WTC11 (cell line): ENCODE measurements around the gene NEURL1. TPM values are rescaled to one million over a fixed set of nuclear protein-coding genes. Genes with fewer than 3 reads are reported as not detected.

Source experiments
- ATAC-seq: fragments of 200-7000 bp; cut with Tn5 transposase; 2 replicates; pipeline ENCODE4 v1.10.0; 2021; ENCODE audit warnings: mild to moderate bottlenecking, moderate library complexity
- CTCF ChIA-PET: fragments of 300-600 bp; sonication (Branson Sonifier 250); formaldehyde crosslinking; loops from one replicate; lab custom pipeline; 2021; ENCODE audit warnings: antibody characterized with exemption; lab: Charles Lee
- POLR2A ChIA-PET: fragments of 350-600 bp; sonication (Branson Sonifier 250); formaldehyde crosslinking; loops from one replicate; lab custom pipeline; 2021; ENCODE audit warnings: antibody characterized with exemption; lab: Charles Lee
- DNase-seq: peaks from one replicate; pipeline ENCODE4 v3.0.0; 2021; ENCODE audit warnings: low spot score
- H3K27ac Mint-ChIP-seq: 2 replicates; pipeline ENCODE4 v1.8.0; 2021; ENCODE audit warnings: mixed read lengths
- H3K27me3 Mint-ChIP-seq: 2 replicates; pipeline ENCODE4 v1.8.0; 2021; ENCODE audit warnings: low read depth, mild to moderate bottlenecking, moderate library complexity, mixed read lengths
- H3K36me3 Mint-ChIP-seq: 2 replicates; pipeline ENCODE4 v1.8.0; 2021; ENCODE audit warnings: mixed read lengths
- H3K4me1 Mint-ChIP-seq: 2 replicates; pipeline ENCODE4 v1.8.0; 2022; ENCODE audit warnings: mixed read lengths
- H3K4me3 Mint-ChIP-seq: 2 replicates; pipeline ENCODE4 v1.8.0; 2021; ENCODE audit warnings: mild to moderate bottlenecking, moderate library complexity, mixed read lengths
- H3K9me3 Mint-ChIP-seq: 2 replicates; pipeline ENCODE4 v1.8.0; 2021; ENCODE audit warnings: mixed read lengths
- CREM ChIP-seq: sonication (generic); formaldehyde crosslinking; IDR thresholded peaks from 2 replicates; pipeline ENCODE4 v1.8.1; 2022; ENCODE audit warnings: mild to moderate bottlenecking, missing genetic modification reagents, moderate library complexity
- EMX1 ChIP-seq: fragments of 250-450 bp; sonication (Bioruptor Pico); IDR thresholded peaks from 2 replicates; pipeline ENCODE4 v1.8.0; 2021; ENCODE audit warnings: mild to moderate bottlenecking
- GTF2I ChIP-seq: fragments of 250-450 bp; sonication (Bioruptor Pico); conservative IDR thresholded peaks from 2 replicates; pipeline ENCODE4 v1.4.0; 2021; ENCODE audit warnings: mild to moderate bottlenecking
- HMGA2 ChIP-seq: fragments of 250-450 bp; sonication (Bioruptor Pico); IDR thresholded peaks from 2 replicates; pipeline ENCODE4 v1.4.0; 2021; ENCODE audit warnings: mild to moderate bottlenecking, moderate library complexity
- IRF2 ChIP-seq: sonication (generic); formaldehyde crosslinking; IDR thresholded peaks from 2 replicates; pipeline ENCODE4 v1.8.0; 2022; ENCODE audit warnings: low read depth, missing genetic modification reagents, borderline replicate concordance
- JUN ChIP-seq: sonication (generic); formaldehyde crosslinking; IDR thresholded peaks from 2 replicates; pipeline ENCODE4 v1.8.0; 2023; ENCODE audit warnings: mild to moderate bottlenecking, missing genetic modification reagents
- MXD4 ChIP-seq: fragments of 250-450 bp; sonication (Bioruptor Pico); IDR thresholded peaks from 2 replicates; pipeline ENCODE4 v1.8.0; 2021; ENCODE audit warnings: mild to moderate bottlenecking, moderate library complexity, borderline replicate concordance
- NR1H2 ChIP-seq: sonication (generic); formaldehyde crosslinking; IDR thresholded peaks from 2 replicates; pipeline ENCODE4 v1.9.0; 2021; ENCODE audit warnings: mild to moderate bottlenecking, moderate library complexity, missing genetic modification reagents
- SMAD3 ChIP-seq: sonication (generic); formaldehyde crosslinking; IDR thresholded peaks from 2 replicates; pipeline ENCODE4 v1.8.0; 2022; ENCODE audit warnings: missing genetic modification reagents, mild to moderate bottlenecking, borderline replicate concordance
- TCF7 ChIP-seq: sonication (generic); formaldehyde crosslinking; IDR thresholded peaks from 2 replicates; pipeline ENCODE4 v1.8.0; 2022; ENCODE audit warnings: mild to moderate bottlenecking, low read depth, missing genetic modification reagents, moderate library complexity
- TEAD4 ChIP-seq: sonication (generic); formaldehyde crosslinking; IDR thresholded peaks from 2 replicates; pipeline ENCODE4 v1.8.0; 2022; ENCODE audit warnings: mild to moderate bottlenecking, missing genetic modification reagents
- TP53 ChIP-seq: sonication (generic); formaldehyde crosslinking; IDR thresholded peaks from 2 replicates; pipeline ENCODE4 v1.8.1; 2023; ENCODE audit warnings: mild to moderate bottlenecking, missing genetic modification reagents
- ZBTB21 ChIP-seq: sonication (generic); formaldehyde crosslinking; IDR thresholded peaks from 2 replicates; pipeline ENCODE4 v1.8.1; 2023; ENCODE audit warnings: mild to moderate bottlenecking, missing genetic modification reagents, borderline replicate concordance
- ZNF232 ChIP-seq: sonication (generic); formaldehyde crosslinking; IDR thresholded peaks from 2 replicates; pipeline ENCODE4 v1.8.0; 2022; ENCODE audit warnings: mild to moderate bottlenecking, missing genetic modification reagents
- ZNF263 ChIP-seq: sonication (generic); formaldehyde crosslinking; IDR thresholded peaks from 2 replicates; pipeline ENCODE4 v1.8.1; 2022; ENCODE audit warnings: low read depth, mild to moderate bottlenecking, moderate library complexity, missing genetic modification reagents
- ZNF317 ChIP-seq: sonication (generic); formaldehyde crosslinking; IDR thresholded peaks from 2 replicates; pipeline ENCODE4 v1.8.1; 2023; ENCODE audit warnings: low read depth, mild to moderate bottlenecking, moderate library complexity, missing genetic modification reagents, borderline replicate concordance
- ZNF423 ChIP-seq: fragments of 250-450 bp; sonication (Bioruptor Pico); IDR thresholded peaks from 2 replicates; pipeline ENCODE4 v2.1.2; 2022; ENCODE audit warnings: mild to moderate bottlenecking, moderate library complexity
- total RNA-seq: library from RNA; stranded (reverse); gene quantifications from 3 replicates; pipeline ENCODE4 v1.2.3, GENCODE V29; 2021
- TF ChIP-seq, protein P1 (sequence below): fragments of 250-450 bp; sonication (Bioruptor Pico); IDR thresholded peaks from 2 replicates; pipeline ENCODE4 v1.9.0; 2021; ENCODE audit warnings: mild to moderate bottlenecking
- TF ChIP-seq, protein P2 (sequence below): sonication (generic); formaldehyde crosslinking; IDR thresholded peaks from 2 replicates; pipeline ENCODE4 v1.8.1; 2022; ENCODE audit warnings: low read depth, mild to moderate bottlenecking, moderate library complexity, missing genetic modification reagents, borderline replicate concordance
- TF ChIP-seq, protein P3 (sequence below): sonication (generic); formaldehyde crosslinking; IDR thresholded peaks from 2 replicates; pipeline ENCODE4 v1.8.1; 2023; ENCODE audit warnings: mild to moderate bottlenecking, missing genetic modification reagents
- TF ChIP-seq, protein P4 (sequence below): fragments of 250-450 bp; sonication (Bioruptor Pico); IDR thresholded peaks from 2 replicates; pipeline ENCODE4 v1.8.0; 2021; ENCODE audit warnings: mild to moderate bottlenecking
- TF ChIP-seq, protein P5 (sequence below): sonication (generic); formaldehyde crosslinking; IDR thresholded peaks from 2 replicates; pipeline ENCODE4 v1.8.0; 2023; ENCODE audit warnings: mild to moderate bottlenecking, missing genetic modification reagents
- TF ChIP-seq, protein P6 (sequence below): sonication (generic); formaldehyde crosslinking; IDR thresholded peaks from 2 replicates; pipeline ENCODE4 v1.8.1; 2022; ENCODE audit warnings: low read depth, missing genetic modification reagents, borderline replicate concordance

NEURL1 gene
- total RNA-seq, 1 experiment from 2014 or later = 1.2 TPM

DNA sequence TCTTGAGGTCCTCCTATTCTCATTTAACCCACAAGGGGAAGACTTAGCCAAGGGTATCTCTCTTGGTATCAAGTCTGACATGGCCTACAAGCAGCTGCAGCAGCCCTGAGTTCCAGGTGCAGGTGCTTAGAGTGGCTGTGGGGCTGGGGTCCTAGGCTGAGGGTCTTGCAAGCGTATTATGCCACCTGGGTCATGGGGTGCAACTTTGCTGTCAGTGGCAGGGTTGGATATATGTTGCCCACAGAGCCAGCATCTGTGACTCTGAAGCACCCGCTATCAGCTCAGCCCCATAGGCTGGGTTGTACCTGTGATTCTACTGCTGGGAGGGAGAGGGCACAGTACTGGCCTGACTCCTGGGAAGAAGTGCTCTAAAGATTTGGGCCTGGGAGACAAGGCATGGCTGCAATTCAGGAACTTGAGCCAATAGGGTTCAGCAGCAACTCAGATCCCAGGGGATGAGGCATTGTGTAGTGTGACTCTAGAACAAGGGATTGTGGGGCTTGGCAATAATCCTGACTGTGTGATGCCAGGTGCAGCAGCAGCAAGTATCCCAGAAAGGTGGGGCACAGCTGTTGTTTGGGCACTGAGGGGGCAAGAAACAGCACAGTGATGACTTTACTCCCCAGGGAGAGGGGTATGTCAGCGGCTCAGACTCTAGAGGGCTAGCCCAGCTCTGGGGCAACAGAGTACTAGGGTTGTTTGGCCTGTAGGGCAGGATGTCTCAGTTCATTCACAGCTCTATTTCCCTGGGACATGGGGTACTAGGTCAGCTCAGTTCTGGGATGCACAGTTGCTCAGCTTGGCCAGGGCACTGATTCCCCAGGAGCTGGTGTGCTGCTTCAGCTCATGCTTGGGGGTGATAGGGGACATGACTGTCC, 41.4 kb downstream of the NEURL1 start:
- Mint-ChIP-seq H3K4me1 (no peaks in the 10 kb centered on the region), H3K4me3 (no peak overlapping the region), H3K9me3 (peaks cover 22% of the 10 kb centered on the region), H3K36me3 (peaks cover 13% of the 10 kb centered on the region), H3K27me3 (peaks cover 3% of the 10 kb centered on the region; the same call in 1 of the 2 replicates), H3K27ac (no peak overlapping the region)
- ChIA-PET POLR2A (no interaction called here), CTCF (interaction anchor here (0.6 to 1.6 kb wide), 5 partner anchors 8 to 58 kb away, joined by 3 to 7 read pairs (median 3); no protein-coding TSS in a partner anchor)
- TF ChIP-seq EMX1 (no peak), ZNF232 (CRISPR knock-in tag) (no peak)
- no peak for DNase-seq
- no peak; the same call in 1 of the 2 replicates for ATAC-seq

DNA sequence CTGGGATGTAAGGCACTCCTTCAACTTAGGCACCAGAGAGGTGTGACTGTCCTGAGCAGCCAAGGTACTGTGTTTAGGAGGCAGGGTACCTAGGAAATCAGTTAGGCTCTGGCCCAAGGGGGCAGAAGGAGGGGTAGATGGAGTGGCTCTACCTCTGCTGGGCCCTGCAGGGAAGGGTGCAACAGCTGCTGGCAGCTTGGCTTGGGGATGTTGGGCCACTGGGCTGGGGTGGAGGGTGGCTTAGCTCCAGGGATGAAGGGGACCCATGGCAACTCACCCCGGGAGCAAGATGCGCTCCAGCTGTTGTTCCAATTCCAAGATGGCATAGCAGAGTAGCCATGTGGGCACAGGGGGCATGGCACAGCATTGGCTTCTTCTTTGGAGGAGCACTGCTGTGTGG, 42.1 kb downstream of the NEURL1 start:
- ATAC-seq (no peak), DNase-seq (no peak)
- no peak overlapping the region for H3K4me3 Mint-ChIP-seq
- H3K27me3 Mint-ChIP-seq = peaks cover 3% of the 10 kb centered on the region; the same call in 1 of the 2 replicates
- no peaks in the 10 kb centered on the region for H3K4me1 Mint-ChIP-seq
- H3K36me3 Mint-ChIP-seq = peaks cover 5% of the 10 kb centered on the region; the same call in 1 of the 2 replicates
- TF ChIP-seq ZNF423 = no peak
- TF ChIP-seq, protein P1, sequence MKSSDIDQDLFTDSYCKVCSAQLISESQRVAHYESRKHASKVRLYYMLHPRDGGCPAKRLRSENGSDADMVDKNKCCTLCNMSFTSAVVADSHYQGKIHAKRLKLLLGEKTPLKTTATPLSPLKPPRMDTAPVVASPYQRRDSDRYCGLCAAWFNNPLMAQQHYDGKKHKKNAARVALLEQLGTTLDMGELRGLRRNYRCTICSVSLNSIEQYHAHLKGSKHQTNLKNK (CRISPR knock-in tag) = no peak
- no peak for TF ChIP-seq IRF2 (CRISPR knock-in tag)
- TF ChIP-seq GTF2I (CRISPR knock-in tag) = no peak
- no peak for TF ChIP-seq TCF7
- TF ChIP-seq, protein P2, sequence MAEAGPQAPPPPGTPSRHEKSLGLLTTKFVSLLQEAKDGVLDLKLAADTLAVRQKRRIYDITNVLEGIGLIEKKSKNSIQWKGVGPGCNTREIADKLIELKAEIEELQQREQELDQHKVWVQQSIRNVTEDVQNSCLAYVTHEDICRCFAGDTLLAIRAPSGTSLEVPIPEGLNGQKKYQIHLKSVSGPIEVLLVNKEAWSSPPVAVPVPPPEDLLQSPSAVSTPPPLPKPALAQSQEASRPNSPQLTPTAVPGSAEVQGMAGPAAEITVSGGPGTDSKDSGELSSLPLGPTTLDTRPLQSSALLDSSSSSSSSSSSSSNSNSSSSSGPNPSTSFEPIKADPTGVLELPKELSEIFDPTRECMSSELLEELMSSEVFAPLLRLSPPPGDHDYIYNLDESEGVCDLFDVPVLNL = no peak
- peaks cover 14% of the 10 kb centered on the region for H3K9me3 Mint-ChIP-seq
- H3K27ac Mint-ChIP-seq = no peak overlapping the region
- ChIA-PET POLR2A (interaction anchor here (0.6 kb wide), 1 partner anchor 463 kb away, joined by 3 read pairs; no protein-coding TSS in a partner anchor), CTCF (interaction anchor here (0.6 to 1.6 kb wide), 4 partner anchors 29 to 57 kb away, joined by 3 to 7 read pairs (median 3); no protein-coding TSS in a partner anchor)

DNA sequence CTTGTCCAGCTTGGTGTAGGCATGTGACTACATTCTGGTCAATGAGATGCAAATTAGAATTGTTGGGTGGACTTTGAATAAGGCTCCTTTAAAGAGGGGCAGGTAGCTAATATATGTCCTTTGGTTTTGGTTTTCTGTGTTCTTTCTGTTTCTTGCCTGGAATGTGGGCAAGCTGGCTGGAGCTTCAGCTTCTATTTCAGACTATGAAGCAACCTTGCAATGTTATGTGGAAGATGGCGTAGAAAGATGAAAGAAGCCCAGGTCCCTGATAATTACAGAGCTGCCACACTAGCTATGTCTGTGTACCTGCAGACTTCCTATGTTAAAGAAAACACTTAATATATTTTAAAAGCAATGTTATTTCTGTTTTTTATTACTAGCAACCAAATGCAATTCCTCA, 46.2 kb downstream of the NEURL1 start:
- ATAC-seq (no peak), DNase-seq (no peak)
- Mint-ChIP-seq H3K27ac (no peak overlapping the region), H3K9me3 (0 out of 2 replicates have a peak, but pooled peaks cover 5% of the 10 kb centered on the region), H3K27me3 (peaks cover 3% of the 10 kb centered on the region; the same call in 1 of the 2 replicates), H3K4me3 (no peak overlapping the region), H3K36me3 (no peaks in the 10 kb centered on the region), H3K4me1 (peaks cover 14% of the 10 kb centered on the region)
- ChIA-PET POLR2A (no interaction called here), CTCF (interaction anchor here (1.0 to 1.3 kb wide), 2 partner anchors 53 to 54 kb away, joined by 4 read pairs; no protein-coding TSS in a partner anchor)
- TF ChIP-seq MXD4 (CRISPR knock-in tag) (no peak), ZBTB21 (no peak), JUN (CRISPR knock-in tag) (no peak), SMAD3 (CRISPR knock-in tag) (no peak), HMGA2 (CRISPR knock-in tag) (no peak), ZNF263 (no peak), NR1H2 (no peak), CREM (CRISPR knock-in tag) (no peak), ZNF317 (CRISPR knock-in tag) (no peak), TP53 (CRISPR knock-in tag) (no peak), TEAD4 (no peak)
- TF ChIP-seq, protein P3, sequence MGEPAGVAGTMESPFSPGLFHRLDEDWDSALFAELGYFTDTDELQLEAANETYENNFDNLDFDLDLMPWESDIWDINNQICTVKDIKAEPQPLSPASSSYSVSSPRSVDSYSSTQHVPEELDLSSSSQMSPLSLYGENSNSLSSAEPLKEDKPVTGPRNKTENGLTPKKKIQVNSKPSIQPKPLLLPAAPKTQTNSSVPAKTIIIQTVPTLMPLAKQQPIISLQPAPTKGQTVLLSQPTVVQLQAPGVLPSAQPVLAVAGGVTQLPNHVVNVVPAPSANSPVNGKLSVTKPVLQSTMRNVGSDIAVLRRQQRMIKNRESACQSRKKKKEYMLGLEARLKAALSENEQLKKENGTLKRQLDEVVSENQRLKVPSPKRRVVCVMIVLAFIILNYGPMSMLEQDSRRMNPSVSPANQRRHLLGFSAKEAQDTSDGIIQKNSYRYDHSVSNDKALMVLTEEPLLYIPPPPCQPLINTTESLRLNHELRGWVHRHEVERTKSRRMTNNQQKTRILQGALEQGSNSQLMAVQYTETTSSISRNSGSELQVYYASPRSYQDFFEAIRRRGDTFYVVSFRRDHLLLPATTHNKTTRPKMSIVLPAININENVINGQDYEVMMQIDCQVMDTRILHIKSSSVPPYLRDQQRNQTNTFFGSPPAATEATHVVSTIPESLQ = no peak
- TF ChIP-seq, protein P4, sequence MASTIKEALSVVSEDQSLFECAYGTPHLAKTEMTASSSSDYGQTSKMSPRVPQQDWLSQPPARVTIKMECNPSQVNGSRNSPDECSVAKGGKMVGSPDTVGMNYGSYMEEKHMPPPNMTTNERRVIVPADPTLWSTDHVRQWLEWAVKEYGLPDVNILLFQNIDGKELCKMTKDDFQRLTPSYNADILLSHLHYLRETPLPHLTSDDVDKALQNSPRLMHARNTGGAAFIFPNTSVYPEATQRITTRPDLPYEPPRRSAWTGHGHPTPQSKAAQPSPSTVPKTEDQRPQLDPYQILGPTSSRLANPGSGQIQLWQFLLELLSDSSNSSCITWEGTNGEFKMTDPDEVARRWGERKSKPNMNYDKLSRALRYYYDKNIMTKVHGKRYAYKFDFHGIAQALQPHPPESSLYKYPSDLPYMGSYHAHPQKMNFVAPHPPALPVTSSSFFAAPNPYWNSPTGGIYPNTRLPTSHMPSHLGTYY = no peak
- TF ChIP-seq, protein P5, sequence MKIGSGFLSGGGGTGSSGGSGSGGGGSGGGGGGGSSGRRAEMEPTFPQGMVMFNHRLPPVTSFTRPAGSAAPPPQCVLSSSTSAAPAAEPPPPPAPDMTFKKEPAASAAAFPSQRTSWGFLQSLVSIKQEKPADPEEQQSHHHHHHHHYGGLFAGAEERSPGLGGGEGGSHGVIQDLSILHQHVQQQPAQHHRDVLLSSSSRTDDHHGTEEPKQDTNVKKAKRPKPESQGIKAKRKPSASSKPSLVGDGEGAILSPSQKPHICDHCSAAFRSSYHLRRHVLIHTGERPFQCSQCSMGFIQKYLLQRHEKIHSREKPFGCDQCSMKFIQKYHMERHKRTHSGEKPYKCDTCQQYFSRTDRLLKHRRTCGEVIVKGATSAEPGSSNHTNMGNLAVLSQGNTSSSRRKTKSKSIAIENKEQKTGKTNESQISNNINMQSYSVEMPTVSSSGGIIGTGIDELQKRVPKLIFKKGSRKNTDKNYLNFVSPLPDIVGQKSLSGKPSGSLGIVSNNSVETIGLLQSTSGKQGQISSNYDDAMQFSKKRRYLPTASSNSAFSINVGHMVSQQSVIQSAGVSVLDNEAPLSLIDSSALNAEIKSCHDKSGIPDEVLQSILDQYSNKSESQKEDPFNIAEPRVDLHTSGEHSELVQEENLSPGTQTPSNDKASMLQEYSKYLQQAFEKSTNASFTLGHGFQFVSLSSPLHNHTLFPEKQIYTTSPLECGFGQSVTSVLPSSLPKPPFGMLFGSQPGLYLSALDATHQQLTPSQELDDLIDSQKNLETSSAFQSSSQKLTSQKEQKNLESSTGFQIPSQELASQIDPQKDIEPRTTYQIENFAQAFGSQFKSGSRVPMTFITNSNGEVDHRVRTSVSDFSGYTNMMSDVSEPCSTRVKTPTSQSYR (CRISPR knock-in tag) = no peak
- TF ChIP-seq, protein P6, sequence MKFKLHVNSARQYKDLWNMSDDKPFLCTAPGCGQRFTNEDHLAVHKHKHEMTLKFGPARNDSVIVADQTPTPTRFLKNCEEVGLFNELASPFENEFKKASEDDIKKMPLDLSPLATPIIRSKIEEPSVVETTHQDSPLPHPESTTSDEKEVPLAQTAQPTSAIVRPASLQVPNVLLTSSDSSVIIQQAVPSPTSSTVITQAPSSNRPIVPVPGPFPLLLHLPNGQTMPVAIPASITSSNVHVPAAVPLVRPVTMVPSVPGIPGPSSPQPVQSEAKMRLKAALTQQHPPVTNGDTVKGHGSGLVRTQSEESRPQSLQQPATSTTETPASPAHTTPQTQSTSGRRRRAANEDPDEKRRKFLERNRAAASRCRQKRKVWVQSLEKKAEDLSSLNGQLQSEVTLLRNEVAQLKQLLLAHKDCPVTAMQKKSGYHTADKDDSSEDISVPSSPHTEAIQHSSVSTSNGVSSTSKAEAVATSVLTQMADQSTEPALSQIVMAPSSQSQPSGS = no peak
